Esophagus muscularis mucosa (tissue), 4 donors: ENCODE measurements around the gene CYTH3. TPM values are rescaled to one million over a fixed set of nuclear protein-coding genes. Genes with fewer than 3 reads are reported as not detected.

Experiments used
- DNase-seq: peaks from one replicate; pipeline ENCODE4 v3.0.0-alpha.2; 2017; ENCODE audit errors: extremely low spot score
- H3K27ac ChIP-seq, 4 donors: fragments of 200-600 bp; sonication (generic); replicated peaks in 1 of 4; 1 replicate in 3 of 4; 2 replicates in 1 of 4; pipeline ENCODE4 v1.5.1; 2016 to 2019; ENCODE audit warnings: mild to moderate bottlenecking in 1 of 4
- H3K27me3 ChIP-seq, 4 donors: fragments of 200-600 bp; sonication (generic); one replicate each; pipeline versions ENCODE4 v1.5.1 to v1.6.0; 2016 to 2019
- H3K36me3 ChIP-seq, 4 donors: fragments of 200-600 bp; sonication (generic); one replicate each; pipeline ENCODE4 v1.5.1; 2016 to 2019
- H3K4me1 ChIP-seq, 4 donors: fragments of 200-600 bp; sonication (generic); one replicate each; pipeline ENCODE4 v1.5.1; 2016 to 2019
- H3K4me3 ChIP-seq, 4 donors: fragments of 200-600 bp; sonication (generic); 1 replicate in 2 of 4; 2 replicates in 2 of 4; pipeline ENCODE4 v1.5.1; 2016 to 2019; ENCODE audit warnings: mild to moderate bottlenecking in 4 of 4, moderate library complexity in 1 of 4
- H3K9me3 ChIP-seq, 4 donors: fragments of 200-600 bp; sonication (generic); 1 replicate in 3 of 4; 2 replicates in 1 of 4; pipeline ENCODE4 v1.5.1; 2016 to 2019
- CTCF ChIP-seq, 3 experiments: fragments of 200-600 bp in 2 of 3; fragments of 450-650 bp in 1 of 3; sonication (generic) in 2 of 3; IDR thresholded peaks; one replicate each; pipeline ENCODE4 v1.5.1; 2017 to 2019; ENCODE audit warnings: antibody characterized with exemption in 3 of 3, mild to moderate bottlenecking in 2 of 3, moderate library complexity in 1 of 3
- EP300 ChIP-seq: sonication (generic); formaldehyde crosslinking; IDR thresholded peaks from one replicate; pipeline ENCODE4 v1.6.1; 2017; ENCODE audit warnings: antibody characterized with exemption
- POLR2A ChIP-seq: fragments of 450-650 bp; IDR thresholded peaks from one replicate; pipeline ENCODE4 v1.6.1; 2017; ENCODE audit warnings: antibody characterized with exemption, moderate library complexity, mild to moderate bottlenecking, low read depth
- POLR2AphosphoS5 ChIP-seq, 2 donors: sonication (generic); formaldehyde crosslinking; IDR thresholded peaks; one replicate each; pipeline ENCODE4 v1.6.1; 2017; ENCODE audit warnings: antibody characterized with exemption in 2 of 2
- WGBS: methylation state at CpG from one replicate; pipeline ENCODE4 v1.1.5; 2018; 5-methylcytosine and 5-hydroxymethylcytosine counted together
- intact Hi-C: fragments of 100-400 bp; cut with DNase I; formaldehyde crosslinking; loops from one replicate; pipeline ENCODE4 v1.15.1; 2023
- total RNA-seq, 4 donors: library from RNA; depleted of rRNA; stranded (reverse); fragments of >200 nt; gene quantifications; one replicate each; pipeline versions ENCODE4 v1.1.0 to v1.2.1, GENCODE V29; 2016

The CYTH3 gene
- total RNA-seq, 4 donors from 2014 or later: 32.0 to 64.6 (median 50.2) TPM

GRCh38 chr7:6158424-6159096 lies 113.9 kb downstream of the CYTH3 start:
- Histone ChIP-seq H3K27ac (no peak overlapping the region), H3K36me3 (peaks cover 43 to 82% (median 76%) of the 10 kb centered on the region in 4 donors)
- intact Hi-C loops: no loop called here

GRCh38 chr7:6157685-6158423 lies 114.6 kb downstream of the CYTH3 start:
- intact Hi-C loops: no loop called here
- DNase-seq: no peak
- H3K27me3 ChIP-seq: no peaks in the 10 kb centered on the region
- H3K36me3 ChIP-seq: peaks cover 46 to 82% (median 75%) of the 10 kb centered on the region in 4 donors
- no peaks in the 10 kb centered on the region for H3K9me3 ChIP-seq
- 89% methylated on average over 20 of the region's 28 CpGs for WGBS
- H3K4me3 ChIP-seq: no peak overlapping the region
- H3K4me1 ChIP-seq: peaks cover 23 to 34% (median 31%) of the 10 kb centered on the region in 4 donors
- TF ChIP-seq CTCF (IDR thresholded peaks at IDR 0.05) (no peak), POLR2A (no peak), EP300 (no peak), POLR2AphosphoS5 (IDR thresholded peaks at IDR 0.05) (no peak)
- H3K27ac ChIP-seq: no peak overlapping the region

More at GRCh38 chr7:6158424-6159096, 113.9 kb downstream of the CYTH3 start:
- WGBS: 89% methylated on average over 26 of the region's 29 CpGs
- TF ChIP-seq EP300 (no peak), POLR2A (no peak), CTCF (IDR thresholded peaks at IDR 0.05) (no peak), POLR2AphosphoS5 (IDR thresholded peaks at IDR 0.05) (no peak)
- DNase-seq: no peak
- H3K4me3 ChIP-seq: no peak overlapping the region
- H3K4me1 ChIP-seq: peaks cover 23 to 37% (median 32%) of the 10 kb centered on the region in 4 donors
- H3K27me3 ChIP-seq: no peaks in the 10 kb centered on the region
- no peaks in the 10 kb centered on the region for H3K9me3 ChIP-seq

GRCh38 chr7:6156734-6157133 lies 115.7 kb downstream of the CYTH3 start:
- Histone ChIP-seq H3K9me3 (no peaks in the 10 kb centered on the region), H3K27me3 (no peaks in the 10 kb centered on the region), H3K27ac (no peak overlapping the region), H3K4me3 (no peak overlapping the region), H3K36me3 (peaks cover 56 to 84% (median 81%) of the 10 kb centered on the region in 4 donors), H3K4me1 (peaks cover 13 to 23% (median 20%) of the 10 kb centered on the region in 4 donors)
- TF ChIP-seq EP300: no peak
- no peak for TF ChIP-seq POLR2AphosphoS5 (IDR thresholded peaks at IDR 0.05)
- no peak for TF ChIP-seq CTCF (IDR thresholded peaks at IDR 0.05)
- TF ChIP-seq POLR2A: no peak
- intact Hi-C loops: no loop called here
- WGBS: 95% methylated on average over 11 of the region's 11 CpGs
- DNase-seq: no peak

- H3K27me3 ChIP-seq: no peaks in the 10 kb centered on the region
- no peak overlapping the region for H3K27ac ChIP-seq
- H3K36me3 ChIP-seq: peaks cover 65 to 94% (median 91%) of the 10 kb centered on the region in 4 donors
- intact Hi-C loops: no loop called here
- WGBS: 93% methylated on average over 11 of the region's 11 CpGs
- TF ChIP-seq POLR2A (no peak), EP300 (no peak), CTCF (IDR thresholded peaks at IDR 0.05) (no peak), POLR2AphosphoS5 (IDR thresholded peaks at IDR 0.05) (no peak)
- H3K9me3 ChIP-seq: no peaks in the 10 kb centered on the region
- no peak overlapping the region for H3K4me3 ChIP-seq
- H3K4me1 ChIP-seq: peaks cover 9 to 12% (median 10%) of the 10 kb centered on the region in 4 donors
- DNase-seq: no peak
Observed at GRCh38 chr7:6155596-6155995, 116.8 kb downstream of the CYTH3 start.
